Embryonic facial prominence (tissue), 1 donor: ENCODE measurements around the gene SFXN5.
"Not testable (repeated sequence)": the region's sequence is repeated elsewhere in the genome, so short reads cannot be mapped to it uniquely, and the experiment has no call there.

ENCODE experiments used
- DNase-seq: peaks from one replicate; pipeline ENCODE4 v3.0.0-alpha.2; 2016; ENCODE audit errors: extremely low spot score

Gene SFXN5

GRCh38 chr2:72907369-72907768 is 164.1 kb downstream of the SFXN5 start:
- not testable (repeated sequence) for DNase-seq

- no peak for DNase-seq
Measured at GRCh38 chr2:72901426-72901825, 170.1 kb downstream of the SFXN5 start.

GRCh38 chr2:72900191-72900825 is 171.2 kb downstream of the SFXN5 start:
- no peak for DNase-seq

- DNase-seq = no peak
Measured at GRCh38 chr2:72898585-72898906, 173.0 kb downstream of the SFXN5 start.

GRCh38 chr2:72897785-72898584 is 173.5 kb downstream of the SFXN5 start:
- no peak for DNase-seq

GRCh38 chr2:72896446-72896845 is 175.1 kb downstream of the SFXN5 start:
- DNase-seq = no peak

- DNase-seq = no peak
Measured at GRCh38 chr2:72895759-72896281, 175.7 kb downstream of the SFXN5 start.

- DNase-seq = no peak
Measured at GRCh38 chr2:72895154-72895553, 176.4 kb downstream of the SFXN5 start.

GRCh38 chr2:72894514-72894913 is 177.0 kb downstream of the SFXN5 start:
- DNase-seq = no peak

- DNase-seq = no peak
Measured at GRCh38 chr2:72893594-72894319, 177.8 kb downstream of the SFXN5 start.

- DNase-seq = no peak
Measured at GRCh38 chr2:72892506-72893173, 178.9 kb downstream of the SFXN5 start.
